H1 (cell line): ENCODE data around the gene GTPBP1. TPM values are rescaled to one million over a fixed set of nuclear protein-coding genes. Genes with fewer than 3 reads are reported as not detected.

ENCODE experiments used
- CTCF ChIA-PET: fragments of 300-600 bp; sonication (Branson Sonifier 250); formaldehyde crosslinking; loops from one replicate; lab custom pipeline; 2021; ENCODE audit not compliant: partially characterized antibody; lab: Charles Lee
- POLR2A ChIA-PET: fragments of 300-600 bp; sonication (Branson Sonifier 250); formaldehyde crosslinking; loops from one replicate; lab custom pipeline; 2021; ENCODE audit warnings: inconsistent platforms; ENCODE audit not compliant: partially characterized antibody; lab: Charles Lee
- DNase-seq, 2 experiments: peaks; one replicate each; pipeline versions ENCODE4 v3.0.0 to v3.0.0-alpha.2; 2010 to 2022; ENCODE audit warnings: low spot score in 2 of 2, low read depth in 1 of 2, mixed read lengths in 1 of 2
- FAIRE-seq: peaks from 2 replicates; lab custom pipeline; 2011; peaks lifted over from hg19 to GRCh38; lab: Jason Lieb, UNC
- H2AFZ ChIP-seq: 2 replicates; pipeline ENCODE4 v1.8.1; 2012; ENCODE audit warnings: low read length, inconsistent platforms
- H2AK5ac ChIP-seq: 2 replicates; pipeline ENCODE4 v1.6.1; 2013; ENCODE audit warnings: low read depth, low read length
- H2BK120ac ChIP-seq: replicated peaks from 2 replicates; pipeline ENCODE3; 2013; ENCODE audit warnings: low read depth, low read length, inconsistent platforms
- H2BK12ac ChIP-seq: 2 replicates; pipeline ENCODE4 v1.6.1; 2013; ENCODE audit warnings: low read depth, low read length
- H2BK15ac ChIP-seq: 2 replicates; pipeline ENCODE4 v1.6.1; 2013; ENCODE audit warnings: low read length
- H2BK20ac ChIP-seq: 2 replicates; pipeline ENCODE4 v1.6.1; 2013; ENCODE audit warnings: low read length
- H2BK5ac ChIP-seq: 2 replicates; pipeline ENCODE4 v1.6.1; 2013; ENCODE audit warnings: low read depth, low read length
- H3K14ac ChIP-seq: 2 replicates; pipeline ENCODE4 v1.6.1; 2013; ENCODE audit warnings: inconsistent platforms; ENCODE audit not compliant: insufficient read length
- H3K18ac ChIP-seq: 2 replicates; pipeline ENCODE4 v1.6.1; 2013; ENCODE audit warnings: low read length; ENCODE audit errors: extremely low read depth
- H3K23ac ChIP-seq: 2 replicates; pipeline ENCODE4 v1.6.1; 2013; ENCODE audit warnings: inconsistent platforms; ENCODE audit not compliant: insufficient read length
- H3K23me2 ChIP-seq: 2 replicates; pipeline ENCODE4 v1.6.1; 2013; ENCODE audit warnings: low read depth, low read length
- H3K27ac ChIP-seq: 2 replicates; pipeline ENCODE4 v1.6.1; 2011; ENCODE audit warnings: low read depth, low read length, inconsistent platforms
- H3K27me3 ChIP-seq, 4 experiments: replicated peaks in 1 of 4; 1 replicate in 1 of 4; 2 replicates in 3 of 4; pipeline versions ENCODE4 v1.6.1 to v1.8.1; 2011 to 2013; ENCODE audit warnings: low read length in 3 of 4, mild to moderate bottlenecking in 3 of 4, inconsistent platforms in 2 of 4, mixed read lengths in 2 of 4, moderate library complexity in 1 of 4; ENCODE audit not compliant: control insufficient read depth in 3 of 4, insufficient read depth in 3 of 4; ENCODE audit errors: extremely low read depth in 1 of 4
- H3K36me3 ChIP-seq, 4 experiments: 2 replicates each; pipeline versions ENCODE4 v1.6.1 to v1.8.1; 2011 to 2013; ENCODE audit warnings: mild to moderate bottlenecking in 4 of 4, low read length in 3 of 4, moderate library complexity in 2 of 4, control low read depth in 1 of 4, inconsistent platforms in 1 of 4; ENCODE audit not compliant: insufficient read depth in 4 of 4, control insufficient read depth in 2 of 4
- H3K4ac ChIP-seq: replicated peaks from 2 replicates; pipeline ENCODE3; 2013; ENCODE audit warnings: low read length, low read depth, mixed read lengths, inconsistent platforms; ENCODE audit not compliant: insufficient read length
- H3K4me1 ChIP-seq, 4 experiments: replicated peaks in 1 of 4; 1 replicate in 1 of 4; 2 replicates in 3 of 4; pipeline versions ENCODE4 v1.6.1 to v1.8.1; 2011 to 2013; ENCODE audit warnings: low read length in 3 of 4, inconsistent platforms in 2 of 4, mixed read lengths in 1 of 4; ENCODE audit not compliant: insufficient read depth in 4 of 4, control insufficient read depth in 3 of 4
- H3K4me2 ChIP-seq, 2 experiments: 2 replicates each; pipeline versions ENCODE4 v1.6.1 to v1.8.1; 2011 to 2013; ENCODE audit warnings: low read depth in 2 of 2, low read length in 2 of 2, control low read depth in 1 of 2, inconsistent platforms in 1 of 2, mild to moderate bottlenecking in 1 of 2; ENCODE audit not compliant: insufficient read depth in 1 of 2
- H3K4me3 ChIP-seq, 4 experiments: fragments of 200-600, 300-600 bp in 1 of 4; sonication (generic), shearing (Covaris generic), sonication (Bioruptor Twin) in 1 of 4; 2 replicates each; pipeline versions ENCODE4 v1.5.1 to v1.8.1; 2011 to 2016; ENCODE audit warnings: low read length in 4 of 4, low read depth in 3 of 4, control low read depth in 2 of 4, inconsistent platforms in 2 of 4, mild to moderate bottlenecking in 2 of 4, mixed read lengths in 1 of 4, moderate library complexity in 1 of 4; ENCODE audit not compliant: insufficient read depth in 2 of 4; ENCODE audit errors: extremely low read depth in 1 of 4
- H3K56ac ChIP-seq: replicated peaks from 2 replicates; pipeline ENCODE3; 2013; ENCODE audit warnings: low read depth, mild to moderate bottlenecking, mixed read lengths, low read length, inconsistent platforms; ENCODE audit not compliant: insufficient read length
- H3K79me1 ChIP-seq: 2 replicates; pipeline ENCODE4 v1.6.1; 2013; ENCODE audit warnings: low read depth, low read length, control low read depth
- H3K79me2 ChIP-seq, 2 experiments: 2 replicates each; pipeline versions ENCODE4 v1.6.1 to v1.8.1; 2012 to 2013; ENCODE audit warnings: low read length in 2 of 2, mild to moderate bottlenecking in 2 of 2, inconsistent platforms in 1 of 2; ENCODE audit not compliant: insufficient read depth in 2 of 2, control insufficient read depth in 1 of 2
- H3K9ac ChIP-seq, 4 experiments: replicated peaks in 1 of 4; 1 replicate in 1 of 4; 2 replicates in 3 of 4; pipeline versions ENCODE4 v1.6.1 to v1.8.1; 2011 to 2013; ENCODE audit warnings: low read depth in 3 of 4, low read length in 3 of 4, control low read depth in 2 of 4, mild to moderate bottlenecking in 2 of 4, moderate library complexity in 2 of 4, inconsistent platforms in 1 of 4; ENCODE audit errors: extremely low read depth in 1 of 4
- H3K9me3 ChIP-seq, 2 experiments: 2 replicates each; pipeline versions ENCODE4 v1.6.1 to v1.8.1; 2012 to 2013; ENCODE audit warnings: mild to moderate bottlenecking in 2 of 2, moderate library complexity in 2 of 2, control low read depth in 1 of 2, inconsistent platforms in 1 of 2, low read depth in 1 of 2, low read length in 1 of 2, mixed read lengths in 1 of 2; ENCODE audit not compliant: insufficient read depth in 2 of 2
- H4K20me1 ChIP-seq, 2 experiments: replicated peaks in 1 of 2; 2 replicates each; pipeline versions ENCODE3 to v1.8.1; 2011 to 2013; ENCODE audit warnings: inconsistent platforms in 2 of 2, low read length in 2 of 2, mild to moderate bottlenecking in 1 of 2; ENCODE audit not compliant: insufficient read depth in 2 of 2, control insufficient read depth in 1 of 2
- H4K5ac ChIP-seq: 2 replicates; pipeline ENCODE4 v1.6.1; 2013; ENCODE audit warnings: low read length, low read depth, mixed read lengths, inconsistent platforms; ENCODE audit not compliant: insufficient read length
- H4K8ac ChIP-seq: 2 replicates; pipeline ENCODE4 v1.8.0; 2013; ENCODE audit warnings: mild to moderate bottlenecking, moderate library complexity, low read length, inconsistent platforms; ENCODE audit not compliant: insufficient read depth; ENCODE audit errors: extremely low read depth
- H4K91ac ChIP-seq: replicated peaks from 2 replicates; pipeline ENCODE3; 2013; ENCODE audit warnings: low read length, mixed read lengths, inconsistent platforms; ENCODE audit not compliant: insufficient read length
- CBX8 ChIP-seq: fragments of 300-800, 300-1000 bp; sonication (generic); IDR thresholded peaks from 2 replicates; pipeline ENCODE4 v1.7.1; 2016; ENCODE audit warnings: low read depth, low read length, borderline replicate concordance
- CEBPB ChIP-seq: IDR thresholded peaks from 2 replicates; pipeline ENCODE4 v1.6.1; 2012; ENCODE audit warnings: low read depth, low read length
- CTCF ChIP-seq, 3 experiments: IDR thresholded peaks; 1 replicate in 2 of 3; 2 replicates in 1 of 3; pipeline versions ENCODE4 v1.5.1 to v1.6.1; 2011; ENCODE audit warnings: low read length in 3 of 3, mild to moderate bottlenecking in 3 of 3, inconsistent platforms in 2 of 3, low read depth in 1 of 3, moderate library complexity in 1 of 3; ENCODE audit not compliant: insufficient read depth in 1 of 3; ENCODE audit errors: control extremely low read depth in 1 of 3
- E2F6 ChIP-seq: IDR thresholded peaks from 2 replicates; pipeline ENCODE4 v1.6.1; 2012; ENCODE audit warnings: inconsistent platforms
- EZH2 ChIP-seq: fragments of 200-600 bp; sonication (generic); IDR thresholded peaks from 2 replicates; pipeline ENCODE4 v1.7.1; 2012; ENCODE audit warnings: low read depth, mild to moderate bottlenecking, moderate library complexity, low read length, inconsistent platforms; ENCODE audit not compliant: severe bottlenecking
- SAP30 ChIP-seq: fragments of 300-600 bp; sonication (generic); IDR thresholded peaks from 2 replicates; pipeline ENCODE4 v1.7.1; 2012; ENCODE audit warnings: low read length, moderate library complexity, mild to moderate bottlenecking, inconsistent platforms; ENCODE audit not compliant: insufficient read depth, insufficient replicate concordance
- TAF7 ChIP-seq: optimal IDR thresholded peaks from 2 replicates; pipeline ENCODE3; 2011; ENCODE audit warnings: low read depth, mild to moderate bottlenecking, inconsistent platforms, low read length, moderate library complexity, borderline replicate concordance
- TBP ChIP-seq: IDR thresholded peaks from 2 replicates; pipeline ENCODE4 v1.6.1; 2011; ENCODE audit warnings: low read depth, low read length, improper control_type of control experiment
- TEAD4 ChIP-seq: IDR thresholded peaks from 2 replicates; pipeline ENCODE4 v1.6.1; 2012; ENCODE audit warnings: low read depth, low read length, inconsistent platforms, mixed read lengths
- WGBS, 2 experiments: shearing (Covaris generic) in 1 of 2; methylation state at CpG; one replicate each; pipeline versions ENCODE4 v1.1.6 to v1.1.7; 2013 to 2015; ENCODE audit warnings: low lambda C conversion rate in 2 of 2, mixed read lengths in 2 of 2, inconsistent platforms in 1 of 2, low coverage in 1 of 2, missing lambda C conversion rate in 1 of 2; ENCODE audit not compliant: insufficient replicate concordance in 2 of 2, insufficient coverage in 1 of 2, insufficient read length in 1 of 2; ENCODE audit errors: extremely low coverage in 1 of 2, missing lambda C conversion rate in 1 of 2; 5-methylcytosine and 5-hydroxymethylcytosine counted together
- polyA plus RNA-seq, 7 experiments: library from polyadenylated mRNA; depleted of rRNA in 3 of 7; stranded (reverse) in 5 of 7; unstranded in 2 of 7; fragments of >200 nt in 5 of 7; fragments of 200-250 nt in 2 of 7; gene quantifications; 1 replicate in 5 of 7; 2 replicates in 1 of 7; 4 replicates in 1 of 7; pipeline versions ENCODE4 v1.2.1 to v1.2.3, GENCODE V29; 2011 to 2013; ENCODE audit warnings: missing spikeins in 2 of 7, mixed read lengths in 2 of 7
- total RNA-seq: library from RNA; stranded (reverse); fragmentation: NEBNext Ultra II Directional; extraction: Animal tissue kit (Norgen Biotek cat#: 25700); gene quantifications from 2 replicates; pipeline ENCODE4 v1.2.1, GENCODE V29; 2021

The GTPBP1 gene
- total and polyA plus RNA-seq, 2 of the 8 experiments (the other 6 are each of a cell fraction or from before 2014, with no cell fraction given), result 53.1 to 91.8 TPM

- H2AFZ ChIP-seq, result no peak overlapping the region
- no peak overlapping the region for H2BK20ac ChIP-seq
- TF ChIP-seq TEAD4, result no peak
- no peak for TF ChIP-seq TAF7
- no peak for TF ChIP-seq E2F6
- no peak for TF ChIP-seq CTCF (IDR thresholded peaks at IDR 0.05; ENCODE audit: control extremely low read depth in 1 of 3, insufficient read depth in 1 of 3, low read depth in 1 of 3, low read length in 3 of 3)
- no peak for TF ChIP-seq SAP30
- TF ChIP-seq CBX8, result no peak
- no peak for TF ChIP-seq EZH2
- TF ChIP-seq TBP, result no peak
- TF ChIP-seq CEBPB, result no peak
- no peak overlapping the region for H3K18ac ChIP-seq
- H3K23ac ChIP-seq, result no peak overlapping the region
- no peak overlapping the region for H3K56ac ChIP-seq
- no peak overlapping the region for H2AK5ac ChIP-seq
- CTCF ChIA-PET, result interaction anchor here (1.9 to 7.9 kb wide), 4 partner anchors 9 to 25 kb away, joined by 8 to 95 read pairs (median 12); no protein-coding TSS in a partner anchor
- no peak overlapping the region for H3K27ac ChIP-seq
- 86% methylated on average over 12 of the region's 12 CpGs; no CpG with 5 or more reads in 1 of the 2 experiments for WGBS, 2 experiments
- no peak overlapping the region for H2BK12ac ChIP-seq
- H3K79me1 ChIP-seq, result no peaks in the 10 kb centered on the region
- no peak for FAIRE-seq
- peaks cover 0 to 5% (median 0%) of the 10 kb centered on the region in 4 experiments; a peak in 3 of 7 replicates for H3K27me3 ChIP-seq
- no peak overlapping the region for H2BK5ac ChIP-seq
- H3K4me3 ChIP-seq, result no peak overlapping the region
- peaks cover 0 to 3% of the 10 kb centered on the region in 2 experiments for H4K20me1 ChIP-seq
- POLR2A ChIA-PET, result interaction anchor here (1.0 to 10.3 kb wide), 2 partner anchors 14 to 38 kb away, joined by 3 to 112 read pairs; no protein-coding TSS in a partner anchor
- H4K91ac ChIP-seq, result no peak overlapping the region
- no peak overlapping the region for H2BK120ac ChIP-seq
- no peak overlapping the region for H3K9ac ChIP-seq
- no peaks in the 10 kb centered on the region for H3K79me2 ChIP-seq
- no peak for DNase-seq
- no peak overlapping the region for H3K4ac ChIP-seq
- H4K8ac ChIP-seq, result no peak overlapping the region
- H3K4me1 ChIP-seq, result peaks cover 2 to 12% (median 8%) of the 10 kb centered on the region in 4 experiments
- peaks cover 15% of the 10 kb centered on the region; the same call in 1 of the 2 replicates for H3K23me2 ChIP-seq
- H3K9me3 ChIP-seq, result no peaks in the 10 kb centered on the region
- no peak overlapping the region for H3K4me2 ChIP-seq
- no peak overlapping the region for H2BK15ac ChIP-seq
- no peak overlapping the region for H4K5ac ChIP-seq
- no peak overlapping the region for H3K14ac ChIP-seq
- H3K36me3 ChIP-seq, result no peaks in the 10 kb centered on the region
Measured at GRCh38 chr22:38751066-38751421, 45.3 kb downstream of the GTPBP1 start.
